ENCODE results near the gene SNTG2. TPM values are rescaled to one million over a fixed set of nuclear protein-coding genes. Genes with fewer than 3 reads are reported as not detected.

SNTG2 gene
- total RNA-seq, 1 donor from 2014 or later = 2.2 TPM

DNA sequence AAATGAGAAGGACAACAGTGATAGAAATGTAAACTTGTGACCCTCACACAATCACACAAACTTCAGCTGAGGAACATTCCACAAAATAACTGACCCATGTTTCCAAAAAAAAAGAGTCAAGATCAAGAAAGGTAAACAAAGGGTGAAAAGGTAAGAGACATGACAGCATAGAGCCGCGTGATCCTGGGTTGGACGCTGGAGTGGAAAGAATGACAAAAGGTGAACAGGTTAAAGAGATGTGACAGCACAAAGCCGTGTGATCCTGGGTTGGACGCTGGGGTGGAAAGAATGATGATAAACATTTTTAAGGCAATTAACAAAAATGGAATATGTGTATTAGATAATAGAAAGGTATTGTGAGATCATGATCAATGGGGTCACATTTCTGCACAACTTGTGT is 110.3 kb downstream of the SNTG2 start:
- no peak for TF ChIP-seq CTCF (IDR thresholded peaks at IDR 0.05)
- Mint-ChIP-seq H3K27me3 (peaks cover 10% of the 10 kb centered on the region), H3K4me1 (no peaks in the 10 kb centered on the region), H3K9me3 (no peaks in the 10 kb centered on the region), H3K27ac (no peak overlapping the region), H3K4me3 (no peak overlapping the region), H3K36me3 (ENCODE audit: low read depth) (no peaks in the 10 kb centered on the region)
- intact Hi-C loops (cut with micrococcal nuclease) = no loop called here
- ChIA-PET CTCF (no interaction called here), POLR2A (no interaction called here)
- ATAC-seq (ENCODE audit: low read depth) (no peak), DNase-seq (no peak)

DNA sequence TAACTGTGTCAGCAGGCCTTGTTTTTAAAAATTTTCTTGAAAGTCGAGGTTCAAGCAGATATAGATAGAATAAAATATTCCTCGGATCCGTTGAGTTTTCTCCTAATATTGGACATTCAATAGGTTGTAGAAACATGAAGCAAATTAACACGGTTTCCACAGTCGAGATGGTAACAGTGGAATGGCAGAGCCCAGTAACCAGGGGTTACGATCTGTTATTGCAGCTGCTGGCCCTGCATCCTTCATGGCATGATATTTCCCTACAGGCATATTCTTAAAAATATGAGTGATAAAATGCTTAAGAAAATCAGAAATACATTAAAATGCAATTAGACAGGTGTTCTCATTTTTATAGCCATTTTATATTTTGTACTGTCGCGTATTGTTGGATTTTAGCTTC is 117.6 kb downstream of the SNTG2 start:
- Mint-ChIP-seq H3K36me3 (ENCODE audit: low read depth) (no peaks in the 10 kb centered on the region), H3K4me3 (no peak overlapping the region), H3K4me1 (no peaks in the 10 kb centered on the region), H3K27me3 (peaks cover 2% of the 10 kb centered on the region), H3K27ac (no peak overlapping the region), H3K9me3 (peaks cover 3% of the 10 kb centered on the region)
- no peak for TF ChIP-seq CTCF (IDR thresholded peaks at IDR 0.05)
- no peak for DNase-seq
- POLR2A ChIA-PET = no interaction called here
- CTCF ChIA-PET = no interaction called here
- intact Hi-C loops (cut with micrococcal nuclease) = no loop called here
- no peak for ATAC-seq (ENCODE audit: low read depth)

GRCh38 chr2:1068822-1069221 is 118.2 kb downstream of the SNTG2 start:
- no peak for DNase-seq
- no peak for ATAC-seq (ENCODE audit: low read depth)
- no peak overlapping the region for H3K4me3 Mint-ChIP-seq
- H3K4me1 Mint-ChIP-seq = no peaks in the 10 kb centered on the region
- peaks cover 2% of the 10 kb centered on the region for H3K27me3 Mint-ChIP-seq
- no peak for TF ChIP-seq CTCF (IDR thresholded peaks at IDR 0.05)
- ChIA-PET CTCF (no interaction called here), POLR2A (no interaction called here)
- no peak overlapping the region for H3K27ac Mint-ChIP-seq
- intact Hi-C loops (cut with micrococcal nuclease) = no loop called here
- H3K9me3 Mint-ChIP-seq = peaks cover 3% of the 10 kb centered on the region
- H3K36me3 Mint-ChIP-seq (ENCODE audit: low read depth) = no peaks in the 10 kb centered on the region

DNA sequence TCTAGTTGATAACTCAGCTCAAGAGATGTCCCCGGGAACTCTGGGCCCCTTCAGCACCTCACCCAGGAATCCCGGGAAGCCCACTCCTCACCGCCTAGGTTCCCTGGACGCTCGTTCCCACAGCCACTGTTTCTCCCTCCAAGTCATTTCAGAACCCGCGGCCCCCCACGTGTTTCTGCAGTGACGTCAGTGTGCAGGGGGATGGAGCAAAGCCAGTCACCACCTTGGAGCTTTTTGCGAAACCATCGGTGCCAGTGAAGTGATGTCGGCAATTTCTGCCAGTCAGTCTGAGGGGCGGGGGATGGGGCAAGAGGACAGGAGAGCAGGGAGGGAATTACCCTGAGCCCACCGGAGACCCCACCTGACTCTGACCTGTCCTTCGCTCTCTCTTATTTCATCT is 119.2 kb downstream of the SNTG2 start:
- H3K4me3 Mint-ChIP-seq = no peak overlapping the region
- H3K27ac Mint-ChIP-seq = no peak overlapping the region
- ATAC-seq (ENCODE audit: low read depth) (no peak), DNase-seq (no peak)
- peaks cover 3% of the 10 kb centered on the region for H3K9me3 Mint-ChIP-seq
- TF ChIP-seq CTCF (IDR thresholded peaks at IDR 0.05) = no peak
- no peaks in the 10 kb centered on the region for H3K36me3 Mint-ChIP-seq (ENCODE audit: low read depth)
- CTCF ChIA-PET = no interaction called here
- POLR2A ChIA-PET = no interaction called here
- H3K27me3 Mint-ChIP-seq = no peaks in the 10 kb centered on the region
- intact Hi-C loops (cut with micrococcal nuclease) = no loop called here
- no peaks in the 10 kb centered on the region for H3K4me1 Mint-ChIP-seq

GRCh38 chr2:1070601-1071000 is 120.0 kb downstream of the SNTG2 start:
- DNase-seq = no peak
- no peaks in the 10 kb centered on the region for H3K4me1 Mint-ChIP-seq
- no peak overlapping the region for H3K27ac Mint-ChIP-seq
- CTCF ChIA-PET = no interaction called here
- H3K9me3 Mint-ChIP-seq = peaks cover 3% of the 10 kb centered on the region
- no peaks in the 10 kb centered on the region for H3K27me3 Mint-ChIP-seq
- ATAC-seq (ENCODE audit: low read depth) = no peak
- no peak for TF ChIP-seq CTCF (IDR thresholded peaks at IDR 0.05)
- H3K36me3 Mint-ChIP-seq (ENCODE audit: low read depth) = no peaks in the 10 kb centered on the region
- POLR2A ChIA-PET = no interaction called here
- intact Hi-C loops (cut with micrococcal nuclease) = no loop called here
- H3K4me3 Mint-ChIP-seq = no peak overlapping the region
